ENCODE results near the gene JPH3.

- TF ChIP-seq CTCF (IDR thresholded peaks at IDR 0.05; ENCODE audit: low read depth, low read length, poor library complexity, severe bottlenecking): no peak
- TF ChIP-seq EZH2phosphoT487 (IDR thresholded peaks at IDR 0.05; ENCODE audit: borderline replicate concordance, low read length): no peak
Observed at GRCh38 chr16:87739801-87740200, 137.5 kb downstream of the JPH3 start.

All from DOHH2 (cell line).